IMR-90 (cell line): Measurements from ENCODE around the gene ALOXE3. TPM values are rescaled to one million over a fixed set of nuclear protein-coding genes. Genes with fewer than 3 reads are reported as not detected.

Experiments used
- ATAC-seq: fragments of 200-7000 bp; cut with Tn5 transposase; 2 replicates; pipeline ENCODE4 v1.9.1; 2020; ENCODE audit warnings: low read depth, mild to moderate bottlenecking, moderate library complexity
- BruUV-seq: library from RNA; stranded (reverse); fragments of 400-500 nt; replicated peaks from 2 replicates; lab custom pipeline; 2021; lab: Mats Ljungman, UMichigan
- CTCF ChIA-PET: fragments of 300-600 bp; formaldehyde crosslinking; extraction: SDS; loops from one replicate; lab custom pipeline; 2021; ENCODE audit warnings: antibody characterized with exemption; lab: Yijun Ruan, JAX
- POLR2A ChIA-PET: fragments of 300-600 bp; sonication (Branson Sonifier 250); formaldehyde crosslinking; loops from one replicate; lab custom pipeline; 2022; ENCODE audit warnings: antibody characterized with exemption; ENCODE audit not compliant: unreplicated experiment; lab: Charles Lee
- DNase-seq: peaks from one replicate; pipeline ENCODE4 v3.0.0; 2013
- H2AFZ ChIP-seq: replicated peaks from 2 replicates; pipeline ENCODE3; 2013; ENCODE audit warnings: low read length, mild to moderate bottlenecking; ENCODE audit not compliant: poor library complexity
- H2AK5ac ChIP-seq: 2 replicates; pipeline ENCODE4 v1.6.1; 2013; ENCODE audit warnings: low read depth, low read length, inconsistent platforms
- H2AK9ac ChIP-seq: replicated peaks from 2 replicates; pipeline ENCODE3; 2013; ENCODE audit warnings: mild to moderate bottlenecking, low read depth, low read length, moderate library complexity; ENCODE audit not compliant: poor library complexity
- H2BK120ac ChIP-seq: 2 replicates; pipeline ENCODE4 v1.6.1; 2013; ENCODE audit warnings: low read depth, low read length, inconsistent platforms
- H2BK15ac ChIP-seq: 3 replicates; pipeline ENCODE4 v1.6.1; 2013; ENCODE audit warnings: low read depth, low read length, inconsistent platforms
- H2BK20ac ChIP-seq: 2 replicates; pipeline ENCODE4 v1.6.1; 2013; ENCODE audit warnings: low read depth, mild to moderate bottlenecking, inconsistent platforms, low read length, moderate library complexity
- H2BK5ac ChIP-seq: 2 replicates; pipeline ENCODE4 v1.6.1; 2013; ENCODE audit warnings: mild to moderate bottlenecking, low read depth, low read length, inconsistent platforms; ENCODE audit not compliant: poor library complexity, severe bottlenecking
- H3K14ac ChIP-seq: replicated peaks from 2 replicates; pipeline ENCODE4 v1.6.1; 2013; ENCODE audit warnings: low read depth, low read length, inconsistent platforms
- H3K18ac ChIP-seq: 2 replicates; pipeline ENCODE4 v1.6.1; 2013; ENCODE audit warnings: low read depth, low read length, control low read depth
- H3K23ac ChIP-seq: 2 replicates; pipeline ENCODE4 v1.6.1; 2013; ENCODE audit warnings: low read depth, low read length, inconsistent platforms
- H3K27ac ChIP-seq: 2 replicates; pipeline ENCODE4 v1.5.1; 2013; ENCODE audit warnings: mild to moderate bottlenecking, control low read depth, low read length; ENCODE audit not compliant: insufficient read depth
- H3K27me3 ChIP-seq: 2 replicates; pipeline ENCODE4 v1.6.1; 2013; ENCODE audit warnings: low read length; ENCODE audit not compliant: control insufficient read depth, insufficient read depth
- H3K36me3 ChIP-seq: 2 replicates; pipeline ENCODE4 v1.6.1; 2013; ENCODE audit warnings: low read length, mixed read lengths; ENCODE audit not compliant: control insufficient read depth, insufficient read depth
- H3K4ac ChIP-seq: 2 replicates; pipeline ENCODE4 v1.6.1; 2013; ENCODE audit warnings: low read depth, low read length, inconsistent platforms
- H3K4me1 ChIP-seq: 2 replicates; pipeline ENCODE4 v1.6.1; 2013; ENCODE audit warnings: low read length, mixed read lengths; ENCODE audit not compliant: control insufficient read depth, insufficient read depth
- H3K4me2 ChIP-seq: 2 replicates; pipeline ENCODE4 v1.6.1; 2013; ENCODE audit warnings: low read depth, mild to moderate bottlenecking, control low read depth, low read length, moderate library complexity
- H3K4me3 ChIP-seq: 2 replicates; pipeline ENCODE4 v1.5.1; 2013; ENCODE audit warnings: low read depth, mild to moderate bottlenecking, control low read depth, low read length, moderate library complexity; ENCODE audit not compliant: insufficient read depth
- H3K56ac ChIP-seq: 2 replicates; pipeline ENCODE4 v1.6.1; 2013; ENCODE audit warnings: low read length, inconsistent platforms; ENCODE audit not compliant: insufficient read depth; ENCODE audit errors: extremely low read depth
- H3K79me1 ChIP-seq, 2 experiments: 2 replicates each; pipeline ENCODE4 v1.6.1; 2013; ENCODE audit warnings: low read length in 2 of 2, inconsistent platforms in 1 of 2, low read depth in 1 of 2
- H3K9ac ChIP-seq: 2 replicates; pipeline ENCODE4 v1.6.1; 2013; ENCODE audit warnings: low read depth, low read length, control low read depth
- H3K9me1 ChIP-seq: 2 replicates; pipeline ENCODE4 v1.6.1; 2013; ENCODE audit warnings: low read length, inconsistent platforms; ENCODE audit not compliant: insufficient read depth
- H3K9me3 ChIP-seq: 2 replicates; pipeline ENCODE4 v1.6.1; 2013; ENCODE audit warnings: low read length; ENCODE audit not compliant: control insufficient read depth, insufficient read depth
- H4K20me1 ChIP-seq: 2 replicates; pipeline ENCODE4 v1.6.1; 2013; ENCODE audit warnings: low read length, inconsistent platforms; ENCODE audit not compliant: insufficient read depth
- H4K5ac ChIP-seq: 2 replicates; pipeline ENCODE4 v1.6.1; 2013; ENCODE audit warnings: mild to moderate bottlenecking, low read depth, low read length, control low read depth
- H4K8ac ChIP-seq, 2 experiments: 2 replicates each; pipeline ENCODE4 v1.6.1; 2013; ENCODE audit warnings: low read depth in 2 of 2, low read length in 2 of 2, control low read depth in 1 of 2, inconsistent platforms in 1 of 2
- H4K91ac ChIP-seq: 2 replicates; pipeline ENCODE4 v1.6.1; 2013; ENCODE audit warnings: low read depth, low read length, inconsistent platforms; ENCODE audit not compliant: insufficient read depth
- BHLHE40 ChIP-seq: fragments of 150-350 bp; IDR thresholded peaks from 2 replicates; pipeline ENCODE4 v1.6.1; 2016; ENCODE audit warnings: mild to moderate bottlenecking, low read depth, low read length
- RCOR1 ChIP-seq: IDR thresholded peaks from 2 replicates; pipeline ENCODE4 v1.6.1; 2012; ENCODE audit warnings: mild to moderate bottlenecking, low read length, improper control_type of control experiment; ENCODE audit not compliant: insufficient replicate concordance
- SMC3 ChIP-seq: fragments of 150-350 bp; IDR thresholded peaks from 2 replicates; pipeline ENCODE4 v1.6.1; 2016; ENCODE audit warnings: low read depth, mild to moderate bottlenecking, antibody characterized with exemption, low read length, moderate library complexity
- WGBS, 2 experiments: methylation state at CpG; one replicate each; pipeline versions ENCODE4 v1.1.5 to v1.1.7; 2013; ENCODE audit warnings: missing lambda C conversion rate in 2 of 2; ENCODE audit not compliant: insufficient read length in 1 of 2; ENCODE audit errors: extremely low coverage in 2 of 2; 5-methylcytosine and 5-hydroxymethylcytosine counted together
- dilution Hi-C: fragments of 300-500 bp; cut with HindIII; formaldehyde crosslinking; loops from one replicate; pipeline ENCODE4 v1.14.3; 2018; ENCODE audit warnings: low sequenced_read_pairs; ENCODE audit not compliant: unreplicated experiment
- in situ Hi-C: fragments of 300-500 bp; cut with MboI; formaldehyde crosslinking; loops from 3 replicates; pipeline ENCODE4 v1.14.3; 2019; ENCODE audit warnings: low sequenced_read_pairs, inconsistent platforms, mixed read lengths
- intact Hi-C: fragments of 100-400 bp; cut with micrococcal nuclease; formaldehyde crosslinking; loops from 2 replicates; pipeline ENCODE4 v1.10.0; 2022
- polyA plus RNA-seq, 3 experiments: library from polyadenylated mRNA; depleted of rRNA; stranded (reverse); fragments of >200 nt; gene quantifications; 2 replicates each; pipeline ENCODE4 v1.2.3, GENCODE V29; 2012; ENCODE audit warnings: low replicate concordance in 1 of 3
- total RNA-seq: library from RNA; depleted of rRNA; stranded (reverse); fragments of >200 nt; gene quantifications from 2 replicates; pipeline ENCODE4 v1.2.3, GENCODE V29; 2012

ALOXE3 gene
- total and polyA plus RNA-seq, 2 of the 4 experiments (the other 2 are of a cell fraction): under 0.01 to 0.26 TPM

GRCh38 chr17:8131844-8132441 is 13.6 kb upstream of the ALOXE3 start:
- no peak overlapping the region for H2AK9ac ChIP-seq
- no peaks in the 10 kb centered on the region for H3K79me1 ChIP-seq
- dilution Hi-C loops: no loop called here
- H3K4ac ChIP-seq: no peak overlapping the region
- ATAC-seq: no peak
- H3K4me3 ChIP-seq: no peak overlapping the region
- ChIA-PET CTCF (no interaction called here), POLR2A (no interaction called here)
- H3K36me3 ChIP-seq: no peaks in the 10 kb centered on the region
- no peak overlapping the region for H2BK20ac ChIP-seq
- H2BK120ac ChIP-seq: no peak overlapping the region
- no peak overlapping the region for H3K4me2 ChIP-seq
- DNase-seq: no peak
- no peak overlapping the region for H3K14ac ChIP-seq
- BruUV-seq: no TSS peak
- no peaks in the 10 kb centered on the region for H4K20me1 ChIP-seq
- no peaks in the 10 kb centered on the region for H3K9me3 ChIP-seq
- no peak overlapping the region for H4K91ac ChIP-seq
- no peak overlapping the region for H3K9ac ChIP-seq
- H3K9me1 ChIP-seq: no peaks in the 10 kb centered on the region
- H3K27me3 ChIP-seq: no peaks in the 10 kb centered on the region
- in situ Hi-C loops: no loop called here
- H2AFZ ChIP-seq: no peak overlapping the region
- TF ChIP-seq RCOR1 (no peak), SMC3 (no peak), BHLHE40 (peak; percentile 47)
- H3K23ac ChIP-seq: no peak overlapping the region
- no CpG with 5 or more reads among the region's 3 CpGs for WGBS, 2 experiments
- 0 out of 2 replicates have a peak overlapping the region, but pooled peaks have one; percentile 20 for H2AK5ac ChIP-seq
- no peak overlapping the region for H3K27ac ChIP-seq
- H2BK5ac ChIP-seq: no peak overlapping the region
- no peak overlapping the region for H4K5ac ChIP-seq
- H4K8ac ChIP-seq: no peak overlapping the region
- H2BK15ac ChIP-seq: no peak overlapping the region
- intact Hi-C loops: no loop called here
- no peak overlapping the region for H3K18ac ChIP-seq
- peaks cover 1% of the 10 kb centered on the region; the same call in 1 of the 2 replicates for H3K4me1 ChIP-seq
- H3K56ac ChIP-seq: no peak overlapping the region
